ENCODE data around the gene SH3BP2.
A peak's percentile ranks its signal among the peaks of the same experiment; 100 is the strongest.

Gene SH3BP2

GRCh38 chr4:2746891-2747695 lies 45.8 kb upstream of the SH3BP2 start:
- no peak for TF ChIP-seq CTCF (IDR thresholded peaks at IDR 0.05; ENCODE audit: low read length, missing control alignments)
- no peak for DNase-seq (ENCODE audit: low read depth)
- H3K4me3 ChIP-seq (replicated peaks; ENCODE audit: low read depth, low read length), result no peak overlapping the region

GRCh38 chr4:2750719-2751605 lies 41.9 kb upstream of the SH3BP2 start:
- no peak for TF ChIP-seq CTCF (IDR thresholded peaks at IDR 0.05; ENCODE audit: low read length, missing control alignments)
- no peak overlapping the region for H3K4me3 ChIP-seq (replicated peaks; ENCODE audit: low read depth, low read length)
- DNase-seq (ENCODE audit: low read depth), result no peak

- H3K4me3 ChIP-seq (replicated peaks; ENCODE audit: low read depth, low read length), result no peak overlapping the region
- no peak for TF ChIP-seq CTCF (IDR thresholded peaks at IDR 0.05; ENCODE audit: low read length, missing control alignments)
Observed at GRCh38 chr4:2753436-2753835, 39.4 kb upstream of the SH3BP2 start.

GRCh38 chr4:2754848-2755819 lies 37.8 kb upstream of the SH3BP2 start:
- no peak for DNase-seq (ENCODE audit: low read depth)
- H3K4me3 ChIP-seq (replicated peaks; ENCODE audit: low read depth, low read length), result peak overlapping the region; percentile 80
- no peak for TF ChIP-seq CTCF (IDR thresholded peaks at IDR 0.05; ENCODE audit: low read length, missing control alignments)

More at GRCh38 chr4:2753436-2753835, 39.4 kb upstream of the SH3BP2 start:
- DNase-seq (ENCODE audit: low read depth), result no peak

GRCh38 chr4:2755821-2756690 lies 36.8 kb upstream of the SH3BP2 start, which contains the start of gene TNIP2:
TNIP2 (minus strand) TSS chr4:2756336; CDS start chr4:2756289, 47 bp downstream.
- TF ChIP-seq CTCF (IDR thresholded peaks at IDR 0.05; ENCODE audit: low read length, missing control alignments), result peak; percentile 17
- H3K4me3 ChIP-seq (replicated peaks; ENCODE audit: low read depth, low read length), result peak within 1 kb of the TSS; percentile 80
- peak; percentile 76 for DNase-seq (ENCODE audit: low read depth)
